SK-N-SH (cell line): Measurements from ENCODE around the gene HMGXB4. TPM values are rescaled to one million over a fixed set of nuclear protein-coding genes. Genes with fewer than 3 reads are reported as not detected.

Source experiments
- CTCF ChIA-PET: fragments of 300-600, 350-600 bp; formaldehyde crosslinking; extraction: SDS; loops from one replicate; lab custom pipeline; 2021; lab: Yijun Ruan, JAX
- POLR2A ChIA-PET: fragments of 350-600 bp; sonication (Branson Sonifier 250); formaldehyde crosslinking; extraction: SDS; loops from one replicate; lab custom pipeline; 2020; ENCODE audit warnings: antibody characterized with exemption, inconsistent platforms; lab: Yijun Ruan, JAX
- DNase-seq: peaks from one replicate; pipeline ENCODE4 v3.0.0; 2012
- H2AFZ ChIP-seq: fragments of 200-600 bp; sonication (generic); 2 replicates; pipeline ENCODE4 v1.8.1; 2016; ENCODE audit warnings: antibody characterized with exemption, mild to moderate bottlenecking, low read depth
- H3F3A ChIP-seq: fragments of 200-600 bp; sonication (generic); replicated peaks from 2 replicates; pipeline ENCODE3; 2016; ENCODE audit warnings: antibody characterized with exemption, mild to moderate bottlenecking; ENCODE audit not compliant: insufficient read depth
- H3K27ac ChIP-seq, 2 experiments: fragments of 200-500 bp in 1 of 2; fragments of 200-600 bp in 1 of 2; sonication (Bioruptor generic) in 1 of 2; sonication (generic), shearing (Covaris generic) in 1 of 2; 2 replicates each; pipeline versions ENCODE4 v1.5.1 to v1.6.1; 2014 to 2016; ENCODE audit warnings: low read depth in 2 of 2, inconsistent platforms in 1 of 2, low read length in 1 of 2, mild to moderate bottlenecking in 1 of 2, mixed read lengths in 1 of 2
- H3K27me3 ChIP-seq: fragments of 200-600 bp; sonication (generic), shearing (Covaris generic); 2 replicates; pipeline ENCODE4 v1.6.1; 2016; ENCODE audit warnings: mixed run types; ENCODE audit not compliant: insufficient read depth
- H3K36me3 ChIP-seq, 2 experiments: fragments of 200-500 bp in 1 of 2; fragments of 200-600 bp in 1 of 2; sonication (Bioruptor generic) in 1 of 2; sonication (generic) in 1 of 2; replicated peaks in 1 of 2; 2 replicates each; pipeline versions ENCODE3 to v1.5.1; 2014 to 2016; ENCODE audit warnings: low read length in 1 of 2, mild to moderate bottlenecking in 1 of 2; ENCODE audit not compliant: insufficient read depth in 2 of 2, control insufficient read depth in 1 of 2
- H3K4me1 ChIP-seq, 2 experiments: fragments of 200-500 bp in 1 of 2; fragments of 200-600 bp in 1 of 2; sonication (Bioruptor generic) in 1 of 2; sonication (generic), shearing (Covaris generic) in 1 of 2; 2 replicates each; pipeline versions ENCODE4 v1.5.1 to v1.6.1; 2014 to 2016; ENCODE audit warnings: low read depth in 1 of 2, low read length in 1 of 2, mixed run types in 1 of 2; ENCODE audit not compliant: insufficient read depth in 2 of 2, control insufficient read depth in 1 of 2
- H3K4me2 ChIP-seq: fragments of 200-600 bp; sonication (generic), shearing (Covaris generic); 2 replicates; pipeline ENCODE4 v1.6.1; 2017; ENCODE audit warnings: mixed run types
- H3K4me3 ChIP-seq, 2 experiments: fragments of 200-500 bp in 1 of 2; fragments of 200-600 bp in 1 of 2; sonication (Bioruptor generic) in 1 of 2; sonication (generic), shearing (Covaris generic) in 1 of 2; 2 replicates each; pipeline versions ENCODE4 v1.5.1 to v1.8.1; 2014 to 2016; ENCODE audit warnings: low read depth in 2 of 2, inconsistent platforms in 1 of 2, low read length in 1 of 2, mild to moderate bottlenecking in 1 of 2, mixed read lengths in 1 of 2, moderate library complexity in 1 of 2
- H3K79me2 ChIP-seq: fragments of 200-600 bp; sonication (generic); 2 replicates; pipeline ENCODE4 v1.8.1; 2017; ENCODE audit warnings: mild to moderate bottlenecking; ENCODE audit not compliant: insufficient read depth
- H3K9ac ChIP-seq: fragments of 200-600 bp; sonication (generic); 2 replicates; pipeline ENCODE4 v1.6.1; 2017; ENCODE audit warnings: mixed run types
- H3K9me2 ChIP-seq: fragments of 200-600 bp; sonication (generic); 2 replicates; pipeline ENCODE4 v1.6.1; 2017; ENCODE audit warnings: mixed run types
- H3K9me3 ChIP-seq: fragments of 200-600 bp; sonication (generic); 2 replicates; pipeline ENCODE4 v1.6.1; 2017; ENCODE audit warnings: mixed run types, mild to moderate bottlenecking, moderate library complexity
- H4K20me1 ChIP-seq: fragments of 200-600 bp; sonication (generic); 2 replicates; pipeline ENCODE4 v1.6.1; 2017; ENCODE audit warnings: mild to moderate bottlenecking, mixed run types; ENCODE audit not compliant: insufficient read depth
- CHD2 ChIP-seq: fragments of 150-350 bp; IDR thresholded peaks from 2 replicates; pipeline ENCODE4 v1.6.1; 2018; ENCODE audit warnings: low read length; ENCODE audit not compliant: partially characterized antibody
- FOXM1 ChIP-seq: IDR thresholded peaks from 2 replicates; pipeline ENCODE4 v1.4.0; 2012; ENCODE audit warnings: low read depth, mild to moderate bottlenecking
- JUND ChIP-seq: IDR thresholded peaks from 2 replicates; pipeline ENCODE4 v1.4.0; 2012
- NFIC ChIP-seq: IDR thresholded peaks from 2 replicates; pipeline ENCODE4 v1.4.0; 2012; ENCODE audit warnings: borderline replicate concordance
- RAD21 ChIP-seq: IDR thresholded peaks from 2 replicates; pipeline ENCODE4 v1.6.1; 2012; ENCODE audit warnings: mild to moderate bottlenecking, low read length
- WGBS: methylation state at CpG from one replicate; pipeline ENCODE4 v1.1.6; 2017; ENCODE audit warnings: low lambda C conversion rate; 5-methylcytosine and 5-hydroxymethylcytosine counted together
- polyA plus RNA-seq, 3 experiments: library from polyadenylated mRNA; depleted of rRNA; stranded (reverse); fragments of >200 nt; gene quantifications; 2 replicates each; pipeline ENCODE4 v1.2.3, GENCODE V29; 2012
- TF ChIP-seq, protein P1 (sequence below): IDR thresholded peaks from 2 replicates; pipeline ENCODE4 v1.6.1; 2012; ENCODE audit warnings: mild to moderate bottlenecking, low read depth, low read length, moderate library complexity

The HMGXB4 gene
- polyA plus RNA-seq, 1 of the 3 experiments (the other 2 are of a cell fraction), result 16.5 TPM

DNA sequence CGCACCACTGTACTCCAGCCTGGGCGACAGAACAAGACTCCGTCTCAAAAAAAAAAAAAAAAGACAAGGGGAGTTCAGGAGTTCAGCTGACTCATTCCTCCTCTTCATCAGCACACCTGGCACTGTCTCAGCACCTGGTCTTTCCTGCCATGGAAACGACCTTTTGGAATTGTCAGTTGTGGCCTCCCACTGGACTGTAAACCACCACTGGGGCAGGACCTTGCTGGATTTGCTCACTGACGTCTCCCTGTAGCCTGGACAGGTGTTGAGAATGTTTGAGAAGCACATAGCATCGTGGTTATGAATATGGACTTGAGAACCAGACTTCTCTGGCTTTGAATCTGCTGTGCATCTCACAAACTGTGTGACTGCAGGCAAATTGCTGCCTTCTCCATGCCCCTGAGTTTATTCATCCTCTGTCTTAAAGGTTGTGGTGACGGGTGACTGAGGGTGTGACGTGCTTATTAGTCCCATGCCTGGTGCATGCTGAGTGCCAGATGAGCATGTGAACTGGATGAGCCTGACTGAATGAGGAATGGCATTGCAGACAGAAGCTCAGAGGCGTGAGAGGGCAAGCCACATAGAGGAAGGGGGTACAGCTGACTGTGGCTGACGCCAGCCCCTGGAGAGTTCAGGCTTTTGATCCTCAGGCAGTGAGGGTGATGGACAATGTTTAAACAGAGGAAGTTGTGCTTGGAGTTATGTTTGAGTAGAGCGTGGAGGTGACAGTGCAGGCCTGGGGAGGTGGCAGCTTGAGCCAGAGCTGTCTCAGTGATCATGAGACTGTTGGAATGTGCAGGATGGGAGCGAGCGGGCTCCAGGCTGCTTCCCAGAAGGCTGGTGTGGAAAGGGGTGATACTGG is 55.1 kb downstream of the HMGXB4 start (continued):
- TF ChIP-seq, protein P1, sequence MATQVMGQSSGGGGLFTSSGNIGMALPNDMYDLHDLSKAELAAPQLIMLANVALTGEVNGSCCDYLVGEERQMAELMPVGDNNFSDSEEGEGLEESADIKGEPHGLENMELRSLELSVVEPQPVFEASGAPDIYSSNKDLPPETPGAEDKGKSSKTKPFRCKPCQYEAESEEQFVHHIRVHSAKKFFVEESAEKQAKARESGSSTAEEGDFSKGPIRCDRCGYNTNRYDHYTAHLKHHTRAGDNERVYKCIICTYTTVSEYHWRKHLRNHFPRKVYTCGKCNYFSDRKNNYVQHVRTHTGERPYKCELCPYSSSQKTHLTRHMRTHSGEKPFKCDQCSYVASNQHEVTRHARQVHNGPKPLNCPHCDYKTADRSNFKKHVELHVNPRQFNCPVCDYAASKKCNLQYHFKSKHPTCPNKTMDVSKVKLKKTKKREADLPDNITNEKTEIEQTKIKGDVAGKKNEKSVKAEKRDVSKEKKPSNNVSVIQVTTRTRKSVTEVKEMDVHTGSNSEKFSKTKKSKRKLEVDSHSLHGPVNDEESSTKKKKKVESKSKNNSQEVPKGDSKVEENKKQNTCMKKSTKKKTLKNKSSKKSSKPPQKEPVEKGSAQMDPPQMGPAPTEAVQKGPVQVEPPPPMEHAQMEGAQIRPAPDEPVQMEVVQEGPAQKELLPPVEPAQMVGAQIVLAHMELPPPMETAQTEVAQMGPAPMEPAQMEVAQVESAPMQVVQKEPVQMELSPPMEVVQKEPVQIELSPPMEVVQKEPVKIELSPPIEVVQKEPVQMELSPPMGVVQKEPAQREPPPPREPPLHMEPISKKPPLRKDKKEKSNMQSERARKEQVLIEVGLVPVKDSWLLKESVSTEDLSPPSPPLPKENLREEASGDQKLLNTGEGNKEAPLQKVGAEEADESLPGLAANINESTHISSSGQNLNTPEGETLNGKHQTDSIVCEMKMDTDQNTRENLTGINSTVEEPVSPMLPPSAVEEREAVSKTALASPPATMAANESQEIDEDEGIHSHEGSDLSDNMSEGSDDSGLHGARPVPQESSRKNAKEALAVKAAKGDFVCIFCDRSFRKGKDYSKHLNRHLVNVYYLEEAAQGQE, result no peak
- TF ChIP-seq FOXM1, result no peak
- TF ChIP-seq, all 33 proteins: peak for 0

DNA sequence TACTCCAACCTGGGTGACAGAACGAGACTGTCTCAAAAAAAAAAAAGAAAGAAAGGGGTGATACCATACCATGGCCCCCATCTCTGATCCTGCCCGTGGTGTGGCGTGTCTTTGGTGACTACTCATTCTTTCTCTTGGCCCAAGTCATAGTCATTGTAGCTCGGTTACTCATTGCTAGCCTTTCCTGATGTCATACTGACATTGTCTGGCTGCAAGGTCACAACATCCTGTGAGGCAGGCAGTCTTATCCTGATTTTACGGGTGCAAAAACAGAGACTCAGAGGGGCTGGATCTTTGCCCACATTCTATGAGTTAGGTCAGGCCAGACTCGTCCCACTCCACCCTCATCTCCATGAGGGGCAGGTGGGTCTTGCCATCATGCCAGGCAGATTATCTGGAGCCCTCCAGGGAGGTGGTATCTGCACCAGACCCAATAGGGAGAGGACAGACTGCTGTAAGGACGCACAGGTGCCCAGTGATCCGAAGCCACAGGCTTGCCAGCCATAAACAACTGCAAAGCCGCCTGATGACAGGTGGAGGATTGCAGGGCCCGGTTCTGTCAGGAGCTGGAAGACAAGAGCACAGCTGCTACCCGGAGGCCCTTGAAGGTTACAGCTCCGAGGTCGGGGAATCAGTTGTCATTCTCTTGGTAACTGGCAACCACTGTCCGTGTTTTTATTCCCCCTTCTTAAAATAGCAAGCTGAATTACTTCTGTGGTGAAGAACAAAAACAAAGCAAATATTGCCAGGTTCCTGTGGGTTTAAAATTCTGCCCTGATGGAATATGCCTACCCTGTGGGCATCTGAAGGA is 56.2 kb downstream of the HMGXB4 start:
- no peak for DNase-seq
- Histone ChIP-seq H3F3A (peaks cover 6% of the 10 kb centered on the region), H3K27me3 (no peaks in the 10 kb centered on the region), H2AFZ (no peak overlapping the region), H4K20me1 (peaks cover 5% of the 10 kb centered on the region; the same call in 1 of the 2 replicates), H3K4me1 (peaks cover 5 to 19% of the 10 kb centered on the region in 2 experiments; a peak in 3 of 4 replicates), H3K79me2 (peaks cover 32% of the 10 kb centered on the region; the same call in 1 of the 2 replicates), H3K9ac (no peak overlapping the region), H3K9me2 (no peaks in the 10 kb centered on the region), H3K4me2 (peak overlapping the region; percentile 50), H3K9me3 (no peaks in the 10 kb centered on the region), H3K36me3 (peaks cover 0 to 8% of the 10 kb centered on the region in 2 experiments), H3K4me3 (no peak overlapping the region), H3K27ac (peak overlapping the region in 1 of 2 experiments; percentile 33; a peak in 2 of 4 replicates)
- ChIA-PET CTCF (no interaction called here), POLR2A (no interaction called here)
- 50% methylated on average over 9 of the region's 14 CpGs for WGBS
- TF ChIP-seq JUND, result no peak
- peak; percentile 15; the same call in 1 of the 2 replicates for TF ChIP-seq NFIC
- no peak for TF ChIP-seq RAD21
- TF ChIP-seq CHD2, result no peak
